PC-9 (cell line): Measurements from ENCODE around the gene BCAS3. TPM values are rescaled to one million over a fixed set of nuclear protein-coding genes. Genes with fewer than 3 reads are reported as not detected.

ENCODE experiments used
- BruUV-seq: library from RNA; stranded (reverse); fragments of 400-500 nt; replicated peaks from 2 replicates; lab custom pipeline; 2021; lab: Mats Ljungman, UMichigan
- CTCF ChIA-PET: fragments of 300-600 bp; sonication (Branson Sonifier 250); formaldehyde crosslinking; loops from one replicate; lab custom pipeline; 2022; ENCODE audit warnings: antibody characterized with exemption; lab: Charles Lee
- POLR2A ChIA-PET: fragments of 300-600 bp; sonication (Branson Sonifier 250); formaldehyde crosslinking; loops from one replicate; lab custom pipeline; 2022; ENCODE audit warnings: antibody characterized with exemption; ENCODE audit not compliant: unreplicated experiment; lab: Charles Lee
- DNase-seq, 2 experiments: peaks; one replicate each; pipeline versions ENCODE4 v3.0.0 to v3.0.0-alpha.2; 2015 to 2022; ENCODE audit warnings: mixed read lengths in 1 of 2
- H2AFZ ChIP-seq: fragments of 200-600 bp; sonication (generic); 2 replicates; pipeline ENCODE4 v1.8.1; 2017; ENCODE audit warnings: antibody characterized with exemption
- H3F3A ChIP-seq: fragments of 200-600 bp; sonication (generic); 2 replicates; pipeline ENCODE4 v1.8.1; 2017; ENCODE audit warnings: antibody characterized with exemption, mild to moderate bottlenecking, low read depth; ENCODE audit not compliant: insufficient read depth
- H3K27ac ChIP-seq: fragments of 200-600 bp; sonication (generic); 2 replicates; pipeline ENCODE4 v1.6.1; 2016; ENCODE audit warnings: mixed run types
- H3K27me3 ChIP-seq: fragments of 200-600 bp; sonication (generic); 2 replicates; pipeline ENCODE4 v1.6.1; 2016; ENCODE audit warnings: low read depth, mixed run types; ENCODE audit not compliant: insufficient read depth
- H3K36me3 ChIP-seq: fragments of 200-600 bp; sonication (generic); 2 replicates; pipeline ENCODE4 v1.6.1; 2016; ENCODE audit warnings: low read depth, mixed run types
- H3K4me1 ChIP-seq: fragments of 200-600 bp; sonication (generic); replicated peaks from 2 replicates; pipeline ENCODE4 v1.6.1; 2016; ENCODE audit warnings: mixed run types; ENCODE audit not compliant: insufficient read depth
- H3K4me2 ChIP-seq: fragments of 200-600 bp; sonication (generic); 2 replicates; pipeline ENCODE4 v1.6.1; 2017; ENCODE audit warnings: mixed run types
- H3K4me3 ChIP-seq: fragments of 200-600 bp; sonication (generic); 2 replicates; pipeline ENCODE4 v1.6.1; 2016; ENCODE audit warnings: mixed run types
- H3K79me2 ChIP-seq: fragments of 200-600 bp; sonication (generic); 2 replicates; pipeline ENCODE4 v1.6.1; 2017; ENCODE audit warnings: low read depth, mixed run types
- H3K9me2 ChIP-seq: fragments of 200-600 bp; sonication (generic); 2 replicates; pipeline ENCODE4 v1.8.1; 2017; ENCODE audit warnings: mild to moderate bottlenecking; ENCODE audit not compliant: insufficient read depth
- H3K9me3 ChIP-seq: fragments of 200-600 bp; sonication (generic); 2 replicates; pipeline ENCODE4 v1.8.1; 2016; ENCODE audit warnings: low read depth; ENCODE audit not compliant: insufficient read depth
- H4K20me1 ChIP-seq: fragments of 200-600 bp; sonication (generic); 2 replicates; pipeline ENCODE4 v1.8.1; 2017; ENCODE audit not compliant: insufficient read depth
- CTCF ChIP-seq: fragments of 200-600 bp; sonication (generic); conservative IDR thresholded peaks from 2 replicates; pipeline ENCODE4 v1.6.1; 2017; ENCODE audit warnings: mixed run types, antibody characterized with exemption, mild to moderate bottlenecking, moderate library complexity
- EZH2 ChIP-seq: fragments of 200-600 bp; sonication (generic); IDR thresholded peaks from 2 replicates; pipeline ENCODE4 v1.8.0; 2017; ENCODE audit warnings: antibody characterized with exemption, low read depth
- intact Hi-C: fragments of 100-400 bp; cut with micrococcal nuclease; formaldehyde crosslinking; loops from one replicate; pipeline ENCODE4 v1.10.0; 2022; ENCODE audit not compliant: unreplicated experiment
- total RNA-seq: library from RNA; stranded (reverse); gene quantifications from 2 replicates; pipeline ENCODE4 v1.2.3, GENCODE V29; 2021

The BCAS3 gene
- total RNA-seq, 1 experiment from 2014 or later = 26.0 TPM

GRCh38 chr17:61380217-61380835 is 702.7 kb downstream of the BCAS3 start:
- Histone ChIP-seq H3K4me3 (no peak overlapping the region), H3K27ac (no peak overlapping the region), H3K9me3 (no peaks in the 10 kb centered on the region), H3K4me2 (no peak overlapping the region), H3F3A (no peaks in the 10 kb centered on the region), H3K4me1 (no peaks in the 10 kb centered on the region), H2AFZ (no peak overlapping the region), H4K20me1 (no peaks in the 10 kb centered on the region), H3K9me2 (no peaks in the 10 kb centered on the region), H3K79me2 (no peaks in the 10 kb centered on the region), H3K36me3 (no peaks in the 10 kb centered on the region), H3K27me3 (no peaks in the 10 kb centered on the region)
- no peak for TF ChIP-seq CTCF
- TF ChIP-seq EZH2 = no peak
- ChIA-PET CTCF (no interaction called here), POLR2A (interaction anchor here (0.6 kb wide), 1 partner anchor 19 kb away, joined by 3 read pairs; no protein-coding TSS in a partner anchor)
- intact Hi-C loops = no loop called here
- no TSS peak for BruUV-seq
- DNase-seq = no peak

- Histone ChIP-seq H3K9me2 (no peaks in the 10 kb centered on the region), H3K27me3 (no peaks in the 10 kb centered on the region), H3K36me3 (no peaks in the 10 kb centered on the region), H3K79me2 (no peaks in the 10 kb centered on the region), H3K4me1 (no peaks in the 10 kb centered on the region), H3K9me3 (no peaks in the 10 kb centered on the region), H3K27ac (no peak overlapping the region), H2AFZ (no peak overlapping the region), H4K20me1 (no peaks in the 10 kb centered on the region), H3K4me2 (no peak overlapping the region), H3F3A (no peaks in the 10 kb centered on the region), H3K4me3 (no peak overlapping the region)
- intact Hi-C loops = no loop called here
- TF ChIP-seq EZH2 (no peak), CTCF (no peak)
- POLR2A ChIA-PET = no interaction called here
- CTCF ChIA-PET = no interaction called here
- BruUV-seq = no TSS peak
- no peak for DNase-seq
Measured at GRCh38 chr17:61380836-61381525, 703.3 kb downstream of the BCAS3 start.

DNA sequence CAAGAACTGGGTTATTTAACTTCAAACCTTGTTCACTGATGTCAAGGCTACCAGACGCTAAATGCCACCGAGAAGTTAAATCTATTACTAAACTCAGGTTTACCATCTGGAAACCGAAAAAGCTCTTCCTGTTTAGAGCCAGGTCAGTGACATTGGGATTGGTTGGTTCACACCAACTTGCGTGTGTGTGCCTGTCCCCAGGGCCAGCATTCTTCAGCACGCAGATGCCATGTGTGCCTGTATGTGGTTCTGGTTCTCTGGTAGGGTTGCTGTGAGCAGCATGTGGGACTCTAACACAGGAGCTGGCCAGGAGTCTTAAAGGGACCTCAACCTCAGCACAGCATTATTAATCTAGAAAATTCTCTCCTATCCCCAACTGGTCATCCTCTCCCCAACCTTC is 703.9 kb downstream of the BCAS3 start:
- BruUV-seq = no TSS peak
- POLR2A ChIA-PET = no interaction called here

More for the DNA sequence above, 703.9 kb downstream of the BCAS3 start:
- no peak overlapping the region for H2AFZ ChIP-seq
- no peaks in the 10 kb centered on the region for H3K9me2 ChIP-seq
- intact Hi-C loops = no loop called here
- no peak overlapping the region for H3K4me2 ChIP-seq
- H3K4me3 ChIP-seq = no peak overlapping the region
- no peaks in the 10 kb centered on the region for H3K9me3 ChIP-seq
- CTCF ChIA-PET = interaction anchor here (0.6 kb wide), 1 partner anchor 646 kb away, joined by 3 read pairs; no protein-coding TSS in a partner anchor
- no peaks in the 10 kb centered on the region for H3K4me1 ChIP-seq
- no peak for DNase-seq
- no peaks in the 10 kb centered on the region for H3K36me3 ChIP-seq
- H3K27ac ChIP-seq = no peak overlapping the region
- TF ChIP-seq EZH2 = no peak
- TF ChIP-seq CTCF = no peak
- no peaks in the 10 kb centered on the region for H3K79me2 ChIP-seq
- no peaks in the 10 kb centered on the region for H3K27me3 ChIP-seq
- H3F3A ChIP-seq = no peaks in the 10 kb centered on the region
- no peaks in the 10 kb centered on the region for H4K20me1 ChIP-seq
